GM12872 (cell line): Measurements from ENCODE around the gene FJX1.

ENCODE experiments used
- TF ChIP-seq, protein P1 (sequence below): IDR thresholded peaks from 3 replicates; pipeline ENCODE4 v1.5.1; 2011; ENCODE audit warnings: low read depth, mild to moderate bottlenecking, low read length, moderate library complexity; ENCODE audit not compliant: insufficient read depth

The FJX1 gene

DNA sequence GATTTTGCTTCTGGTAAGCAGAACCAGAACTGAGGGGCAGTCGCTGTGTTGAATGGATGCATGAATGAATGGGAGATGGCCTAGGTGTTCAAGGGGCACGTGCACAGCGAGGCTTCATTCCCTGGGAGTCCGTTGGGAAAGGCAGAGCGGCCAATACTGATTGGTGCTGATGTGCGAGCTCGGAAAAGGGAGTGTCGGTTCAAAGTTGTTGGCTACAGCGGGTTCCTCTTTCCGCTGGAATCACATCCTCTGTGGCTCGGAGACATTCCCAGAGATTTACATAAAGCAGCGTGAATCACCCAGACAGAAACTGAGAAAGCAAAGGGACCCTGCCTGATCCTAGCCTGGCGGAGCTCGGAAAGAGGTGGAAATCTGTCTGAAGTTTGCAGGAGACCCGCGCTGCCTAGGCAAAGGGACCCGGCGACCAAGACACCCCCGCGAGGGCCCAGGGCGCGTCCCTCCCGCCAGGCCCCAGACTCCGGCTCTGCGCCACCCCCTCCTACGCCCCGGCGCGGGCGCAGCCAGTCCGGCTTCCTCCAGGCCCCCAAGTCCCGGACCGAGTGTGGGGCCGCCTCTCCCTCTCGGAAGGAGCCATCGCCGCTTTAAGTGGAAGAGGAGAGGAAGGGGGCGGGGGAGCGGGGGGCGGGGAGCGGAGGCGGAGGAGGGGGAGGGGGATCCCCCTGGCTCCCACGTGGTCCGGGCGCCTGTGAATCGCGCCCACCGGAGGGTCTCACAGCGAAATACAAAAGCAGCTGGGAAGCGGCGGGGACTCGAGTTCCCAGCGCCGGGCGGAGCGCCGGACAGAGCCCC lies at the start of gene FJX1:
Gene FJX1, plus strand, starts transcription at position 774 of the 810 bp plus-strand sequence. CDS start 177 bp downstream, outside the sequence.
- TF ChIP-seq, protein P1, sequence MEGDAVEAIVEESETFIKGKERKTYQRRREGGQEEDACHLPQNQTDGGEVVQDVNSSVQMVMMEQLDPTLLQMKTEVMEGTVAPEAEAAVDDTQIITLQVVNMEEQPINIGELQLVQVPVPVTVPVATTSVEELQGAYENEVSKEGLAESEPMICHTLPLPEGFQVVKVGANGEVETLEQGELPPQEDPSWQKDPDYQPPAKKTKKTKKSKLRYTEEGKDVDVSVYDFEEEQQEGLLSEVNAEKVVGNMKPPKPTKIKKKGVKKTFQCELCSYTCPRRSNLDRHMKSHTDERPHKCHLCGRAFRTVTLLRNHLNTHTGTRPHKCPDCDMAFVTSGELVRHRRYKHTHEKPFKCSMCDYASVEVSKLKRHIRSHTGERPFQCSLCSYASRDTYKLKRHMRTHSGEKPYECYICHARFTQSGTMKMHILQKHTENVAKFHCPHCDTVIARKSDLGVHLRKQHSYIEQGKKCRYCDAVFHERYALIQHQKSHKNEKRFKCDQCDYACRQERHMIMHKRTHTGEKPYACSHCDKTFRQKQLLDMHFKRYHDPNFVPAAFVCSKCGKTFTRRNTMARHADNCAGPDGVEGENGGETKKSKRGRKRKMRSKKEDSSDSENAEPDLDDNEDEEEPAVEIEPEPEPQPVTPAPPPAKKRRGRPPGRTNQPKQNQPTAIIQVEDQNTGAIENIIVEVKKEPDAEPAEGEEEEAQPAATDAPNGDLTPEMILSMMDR: no peak

DNA sequence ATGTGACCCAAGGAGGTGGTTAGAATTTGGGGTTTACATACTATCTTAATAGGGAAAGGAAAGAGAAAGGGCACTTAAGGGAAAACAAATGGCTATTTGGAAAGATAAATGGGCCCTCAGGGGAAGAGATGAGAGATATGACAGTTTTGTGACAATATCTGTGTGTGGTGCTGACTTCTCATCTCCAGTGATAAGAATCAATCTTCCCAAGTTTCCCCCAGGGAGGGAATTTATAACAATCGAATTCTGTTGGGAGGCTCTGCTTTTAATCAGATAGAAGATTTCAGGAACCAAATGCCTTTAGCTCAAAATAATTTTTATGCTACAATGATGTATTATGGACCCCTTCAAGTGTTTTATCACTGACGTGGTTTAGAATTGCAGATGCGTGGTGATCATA lies 46.6 kb upstream of the FJX1 start:
- TF ChIP-seq, protein P1: no peak

GRCh38 chr11:35579557-35580396 lies 38.5 kb upstream of the FJX1 start:
- TF ChIP-seq, protein P1: no peak

DNA sequence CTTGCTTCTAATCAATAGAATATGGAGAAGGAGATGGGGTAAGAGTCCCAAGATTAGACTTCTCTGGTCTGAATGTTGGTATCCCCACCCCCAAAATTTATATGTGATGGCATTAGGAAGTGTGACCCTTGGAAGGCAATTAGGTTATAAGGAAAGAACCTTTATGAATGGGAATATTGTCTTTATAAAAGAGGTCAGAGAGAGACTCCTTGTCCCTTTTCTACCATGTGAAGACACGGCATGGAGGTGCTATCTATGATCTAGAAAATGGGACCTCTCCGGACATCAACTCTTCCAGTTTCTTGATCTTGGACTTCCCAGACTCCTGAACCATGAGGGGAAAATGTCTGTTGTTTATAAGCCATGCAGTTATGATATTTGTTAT lies 37.9 kb upstream of the FJX1 start:
- TF ChIP-seq, protein P1: no peak

- TF ChIP-seq, protein P1: no peak
Observed at GRCh38 chr11:35582033-35582432, 36.2 kb upstream of the FJX1 start.

GRCh38 chr11:35583126-35583525 lies 35.1 kb upstream of the FJX1 start:
- TF ChIP-seq, protein P1: no peak

DNA sequence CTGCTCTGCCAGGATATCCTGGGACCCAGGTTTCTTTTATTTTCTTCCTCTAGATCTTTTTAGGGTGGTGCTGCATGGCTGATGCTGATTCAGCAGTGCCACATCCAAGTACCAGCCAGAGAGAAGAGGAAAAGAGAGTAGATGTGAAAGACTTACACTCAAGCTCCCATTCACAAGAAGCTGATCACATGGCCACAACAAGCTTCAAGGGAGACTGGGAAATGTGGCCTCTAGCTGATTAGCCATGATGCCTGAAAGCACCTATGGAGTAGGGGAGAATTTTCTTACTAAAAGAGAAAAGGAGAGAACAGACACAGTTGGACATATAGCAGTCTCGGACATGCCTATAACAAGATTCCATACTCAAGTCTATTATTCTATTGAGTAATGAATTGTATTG lies 34.4 kb upstream of the FJX1 start:
- TF ChIP-seq, protein P1: no peak
